Measurements from ENCODE around the gene KCTD6.
"Not testable (repeated sequence)": the region's sequence is repeated elsewhere in the genome, so short reads cannot be mapped to it uniquely, and the experiment has no call there.

The KCTD6 gene

GRCh38 chr3:58524326-58524888 lies 32.5 kb downstream of the KCTD6 start:
- DNase-seq, result no peak

- no peak for DNase-seq
Observed at GRCh38 chr3:58526515-58526957, 34.6 kb downstream of the KCTD6 start.

- DNase-seq, result not testable (repeated sequence)
Observed at GRCh38 chr3:58527440-58527839, 35.5 kb downstream of the KCTD6 start.

GRCh38 chr3:58528629-58529028 lies 36.7 kb downstream of the KCTD6 start:
- no peak for DNase-seq

GRCh38 chr3:58529516-58530353 lies 37.8 kb downstream of the KCTD6 start:
- no peak for DNase-seq

- no peak for DNase-seq
Observed at GRCh38 chr3:58530354-58530865, 38.5 kb downstream of the KCTD6 start.

GRCh38 chr3:58531555-58531954 lies 39.7 kb downstream of the KCTD6 start:
- no peak for DNase-seq

GRCh38 chr3:58531956-58532355 lies 40.1 kb downstream of the KCTD6 start:
- no peak for DNase-seq

GRCh38 chr3:58532794-58533220 lies 40.9 kb downstream of the KCTD6 start:
- DNase-seq, result peak; percentile 62

- no peak for DNase-seq
Observed at GRCh38 chr3:58534592-58535494, 42.9 kb downstream of the KCTD6 start.

- DNase-seq, result no peak
Observed at GRCh38 chr3:58535531-58536500, 43.9 kb downstream of the KCTD6 start.

- no peak for DNase-seq
Observed at GRCh38 chr3:58536501-58537411, 44.9 kb downstream of the KCTD6 start, which contains the start of gene ACOX2. ACOX2 (minus strand) TSS chr3:58537190; CDS start chr3:58535106, 2,084 bp downstream.

- DNase-seq, result no peak
Observed at GRCh38 chr3:58537412-58538301, 45.8 kb downstream of the KCTD6 start.

GRCh38 chr3:58539626-58540025 lies 47.7 kb downstream of the KCTD6 start:
- no peak for DNase-seq

GRCh38 chr3:58540176-58540858 lies 48.4 kb downstream of the KCTD6 start:
- no peak for DNase-seq

- no peak for DNase-seq
Observed at GRCh38 chr3:58544541-58544940, 52.6 kb downstream of the KCTD6 start.

GRCh38 chr3:58551636-58552180 lies 59.8 kb downstream of the KCTD6 start:
- DNase-seq, result no peak
